ENCODE data around the gene NPTX1. TPM values are rescaled to one million over a fixed set of nuclear protein-coding genes. Genes with fewer than 3 reads are reported as not detected.

The NPTX1 gene
- total RNA-seq, 1 donor from 2014 or later = 1.9 TPM

DNA sequence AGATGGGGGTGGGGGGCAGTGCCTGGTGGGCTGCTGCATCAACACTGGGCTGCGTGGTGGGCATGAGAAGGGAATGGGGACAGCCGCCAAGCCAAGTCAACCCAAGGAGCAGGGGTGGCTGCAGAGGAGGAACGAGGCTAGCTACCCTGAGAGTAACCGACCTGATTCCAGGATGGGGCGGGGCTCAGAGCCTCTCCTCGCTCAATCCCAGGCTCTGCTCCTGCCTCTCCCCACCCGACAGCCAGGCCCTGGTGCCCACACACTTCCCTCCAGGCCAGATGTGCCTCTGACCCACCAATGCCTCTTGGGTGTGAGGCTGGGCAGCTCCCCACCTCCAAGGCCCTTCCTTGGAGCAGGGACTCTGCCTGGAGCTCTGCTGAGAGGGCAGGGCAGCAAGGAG is 2.7 kb downstream of the NPTX1 start:
- TF ChIP-seq, protein P1, sequence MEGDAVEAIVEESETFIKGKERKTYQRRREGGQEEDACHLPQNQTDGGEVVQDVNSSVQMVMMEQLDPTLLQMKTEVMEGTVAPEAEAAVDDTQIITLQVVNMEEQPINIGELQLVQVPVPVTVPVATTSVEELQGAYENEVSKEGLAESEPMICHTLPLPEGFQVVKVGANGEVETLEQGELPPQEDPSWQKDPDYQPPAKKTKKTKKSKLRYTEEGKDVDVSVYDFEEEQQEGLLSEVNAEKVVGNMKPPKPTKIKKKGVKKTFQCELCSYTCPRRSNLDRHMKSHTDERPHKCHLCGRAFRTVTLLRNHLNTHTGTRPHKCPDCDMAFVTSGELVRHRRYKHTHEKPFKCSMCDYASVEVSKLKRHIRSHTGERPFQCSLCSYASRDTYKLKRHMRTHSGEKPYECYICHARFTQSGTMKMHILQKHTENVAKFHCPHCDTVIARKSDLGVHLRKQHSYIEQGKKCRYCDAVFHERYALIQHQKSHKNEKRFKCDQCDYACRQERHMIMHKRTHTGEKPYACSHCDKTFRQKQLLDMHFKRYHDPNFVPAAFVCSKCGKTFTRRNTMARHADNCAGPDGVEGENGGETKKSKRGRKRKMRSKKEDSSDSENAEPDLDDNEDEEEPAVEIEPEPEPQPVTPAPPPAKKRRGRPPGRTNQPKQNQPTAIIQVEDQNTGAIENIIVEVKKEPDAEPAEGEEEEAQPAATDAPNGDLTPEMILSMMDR (conservative IDR thresholded peaks at IDR 0.05) = no peak
- no peaks in the 10 kb centered on the region for H3K36me3 Mint-ChIP-seq (ENCODE audit: low read depth)
- no peak overlapping the region for H3K4me3 Mint-ChIP-seq
- no peaks in the 10 kb centered on the region for H3K9me3 Mint-ChIP-seq
- DNase-seq (ENCODE audit: low read depth, low spot score) = no peak
- no peak overlapping the region for H3K27ac Mint-ChIP-seq (ENCODE audit: unreplicated experiment)
- peaks cover 9% of the 10 kb centered on the region for H3K4me1 Mint-ChIP-seq
- H3K27me3 Mint-ChIP-seq (ENCODE audit: low read depth) = peaks cover 74% of the 10 kb centered on the region

DNA sequence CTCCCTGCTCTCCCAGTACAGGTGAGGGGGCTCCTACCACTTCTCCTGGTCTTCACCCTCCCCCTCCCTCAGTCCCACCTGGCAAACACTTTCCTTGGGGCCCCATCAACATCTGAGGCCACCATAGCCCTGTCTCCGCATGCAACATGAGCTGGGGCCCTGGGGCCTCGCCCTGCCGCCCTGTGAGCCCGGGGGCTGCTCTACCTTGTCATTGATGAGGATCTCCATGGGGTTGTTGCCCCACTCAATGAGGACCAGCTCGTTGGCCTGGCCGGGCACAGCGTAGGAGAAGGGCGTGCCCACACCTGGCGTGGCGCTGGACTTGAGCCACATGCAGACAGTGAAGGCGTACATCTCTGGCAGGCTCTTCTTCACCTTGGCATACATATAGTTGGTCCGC is 3.4 kb downstream of the NPTX1 start:
- no peaks in the 10 kb centered on the region for H3K9me3 Mint-ChIP-seq
- TF ChIP-seq, protein P1 (conservative IDR thresholded peaks at IDR 0.05) = no peak
- H3K4me3 Mint-ChIP-seq = no peak overlapping the region
- no peaks in the 10 kb centered on the region for H3K36me3 Mint-ChIP-seq (ENCODE audit: low read depth)
- peaks cover 78% of the 10 kb centered on the region for H3K27me3 Mint-ChIP-seq (ENCODE audit: low read depth)
- DNase-seq (ENCODE audit: low read depth, low spot score) = no peak
- H3K27ac Mint-ChIP-seq (ENCODE audit: unreplicated experiment) = no peak overlapping the region
- H3K4me1 Mint-ChIP-seq = peaks cover 9% of the 10 kb centered on the region

DNA sequence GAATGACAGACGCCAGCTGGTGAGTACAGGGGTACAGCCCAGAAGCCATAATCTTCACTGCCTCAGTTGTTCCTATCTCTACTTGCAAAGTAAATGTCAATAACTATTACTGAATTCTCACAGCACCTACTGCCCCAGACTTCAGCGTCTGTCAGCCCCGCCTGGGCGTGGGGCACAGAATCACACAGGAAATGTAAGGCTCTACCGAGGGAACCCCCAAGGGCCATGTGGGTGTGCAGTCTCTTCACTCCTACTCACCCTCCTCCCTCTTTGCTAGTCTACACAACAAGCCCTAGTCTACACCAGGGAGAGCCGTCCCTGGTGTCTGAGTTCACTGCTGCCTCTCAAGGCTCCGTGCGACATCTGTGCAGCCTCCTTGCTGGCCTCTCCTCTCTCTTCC is 4.5 kb downstream of the NPTX1 start:
- Mint-ChIP-seq H3K4me1 (peaks cover 9% of the 10 kb centered on the region), H3K27ac (ENCODE audit: unreplicated experiment) (no peak overlapping the region), H3K27me3 (ENCODE audit: low read depth) (peaks cover 88% of the 10 kb centered on the region), H3K36me3 (ENCODE audit: low read depth) (no peaks in the 10 kb centered on the region), H3K9me3 (no peaks in the 10 kb centered on the region), H3K4me3 (no peak overlapping the region)
- no peak for DNase-seq (ENCODE audit: low read depth, low spot score)
- TF ChIP-seq, protein P1 (conservative IDR thresholded peaks at IDR 0.05) = no peak

DNA sequence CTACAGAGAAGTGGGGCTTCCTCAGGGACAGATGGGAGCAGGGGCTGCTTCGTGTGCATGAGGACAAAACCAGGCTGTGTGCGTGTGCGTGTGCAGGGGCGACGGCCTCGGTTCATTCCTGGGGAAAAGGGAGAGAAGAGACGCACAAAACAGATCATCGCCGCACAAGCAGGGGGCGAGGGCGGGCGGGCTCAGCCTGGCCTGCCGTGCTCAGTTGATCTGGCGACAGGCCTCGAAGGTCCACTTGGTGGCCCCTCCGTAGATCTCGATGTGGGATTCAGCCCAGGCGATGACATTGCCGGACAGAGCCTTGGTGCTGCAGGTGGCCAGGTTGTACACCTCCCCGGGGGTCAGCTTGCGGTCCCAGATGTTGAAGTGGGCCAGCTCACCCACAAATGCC is 5.8 kb downstream of the NPTX1 start:
- H3K4me1 Mint-ChIP-seq = peaks cover 9% of the 10 kb centered on the region
- DNase-seq (ENCODE audit: low read depth, low spot score) = no peak
- H3K4me3 Mint-ChIP-seq = no peak overlapping the region
- no peaks in the 10 kb centered on the region for H3K36me3 Mint-ChIP-seq (ENCODE audit: low read depth)
- peaks cover 90% of the 10 kb centered on the region for H3K27me3 Mint-ChIP-seq (ENCODE audit: low read depth)
- H3K9me3 Mint-ChIP-seq = no peaks in the 10 kb centered on the region
- H3K27ac Mint-ChIP-seq (ENCODE audit: unreplicated experiment) = no peak overlapping the region
- TF ChIP-seq, protein P1 (conservative IDR thresholded peaks at IDR 0.05) = no peak

DNA sequence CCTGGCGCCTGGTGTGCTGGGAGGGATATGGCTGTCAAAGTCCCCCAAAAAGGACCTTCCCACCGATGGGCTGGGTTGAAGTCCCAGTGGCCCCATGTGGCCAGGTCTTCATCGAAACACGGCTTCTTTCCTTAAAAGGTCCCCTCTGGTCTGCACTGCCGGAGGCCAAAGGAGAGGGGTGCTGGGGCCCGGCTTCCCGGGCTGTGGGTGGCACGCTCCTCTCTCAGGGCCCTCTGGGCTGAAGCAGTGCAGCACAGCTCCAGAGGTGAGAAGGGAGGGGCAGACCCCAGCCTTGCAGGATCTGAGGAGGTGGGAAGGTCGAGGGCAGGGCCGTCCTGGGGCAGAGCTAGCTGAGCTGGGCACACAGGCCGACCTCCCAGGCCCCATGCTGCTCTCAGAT is 6.7 kb downstream of the NPTX1 start:
- Mint-ChIP-seq H3K9me3 (no peaks in the 10 kb centered on the region), H3K27ac (ENCODE audit: unreplicated experiment) (no peak overlapping the region), H3K4me3 (no peak overlapping the region), H3K36me3 (ENCODE audit: low read depth) (no peaks in the 10 kb centered on the region), H3K27me3 (ENCODE audit: low read depth) (peaks cover 87% of the 10 kb centered on the region), H3K4me1 (peaks cover 2% of the 10 kb centered on the region)
- TF ChIP-seq, protein P1 (conservative IDR thresholded peaks at IDR 0.05) = no peak
- no peak for DNase-seq (ENCODE audit: low read depth, low spot score)
